Measurements from ENCODE around the gene BPIFA1. TPM values are rescaled to one million over a fixed set of nuclear protein-coding genes. Genes with fewer than 3 reads are reported as not detected.
A peak's percentile ranks its signal among the peaks of the same experiment; 100 is the strongest.

BPIFA1 gene
- total RNA-seq, 2 experiments from 2014 or later, result not detected

DNA sequence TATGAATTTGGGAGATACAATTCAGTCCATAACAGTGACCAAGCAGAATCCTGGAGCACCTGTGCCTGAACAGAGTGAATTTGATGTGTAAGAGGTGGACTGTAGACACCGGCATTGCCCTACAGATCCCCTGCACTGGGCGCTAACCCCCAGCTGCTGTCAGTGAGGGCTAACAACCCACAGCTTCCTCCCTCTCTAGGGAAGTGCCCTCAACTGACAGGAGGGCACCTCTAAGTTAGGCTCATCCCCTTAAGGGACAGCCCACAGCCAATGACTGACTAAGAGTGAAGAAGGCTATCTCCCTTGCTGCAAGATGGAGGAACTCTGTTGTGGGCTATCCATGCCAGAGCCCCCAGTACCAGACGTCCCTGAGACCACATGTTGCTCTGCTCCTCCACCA, 31.9 kb downstream of the BPIFA1 start:
- no peak for DNase-seq
- Mint-ChIP-seq H3K27me3 (peaks cover 17% of the 10 kb centered on the region), H3K4me1 (no peaks in the 10 kb centered on the region), H3K9me3 (ENCODE audit: low read depth) (no peaks in the 10 kb centered on the region), H3K27ac (no peak overlapping the region), H3K4me3 (no peak overlapping the region), H3K36me3 (ENCODE audit: low read depth) (no peaks in the 10 kb centered on the region)
- intact Hi-C loops (cut with DNase I, micrococcal nuclease), result no loop called here
- CTCF ChIA-PET, result interaction anchor here (0.6 kb wide), 1 partner anchor 798 kb away, joined by 3 read pairs; no protein-coding TSS in a partner anchor
- POLR2A ChIA-PET, result no interaction called here
- no peak for ATAC-seq

DNA sequence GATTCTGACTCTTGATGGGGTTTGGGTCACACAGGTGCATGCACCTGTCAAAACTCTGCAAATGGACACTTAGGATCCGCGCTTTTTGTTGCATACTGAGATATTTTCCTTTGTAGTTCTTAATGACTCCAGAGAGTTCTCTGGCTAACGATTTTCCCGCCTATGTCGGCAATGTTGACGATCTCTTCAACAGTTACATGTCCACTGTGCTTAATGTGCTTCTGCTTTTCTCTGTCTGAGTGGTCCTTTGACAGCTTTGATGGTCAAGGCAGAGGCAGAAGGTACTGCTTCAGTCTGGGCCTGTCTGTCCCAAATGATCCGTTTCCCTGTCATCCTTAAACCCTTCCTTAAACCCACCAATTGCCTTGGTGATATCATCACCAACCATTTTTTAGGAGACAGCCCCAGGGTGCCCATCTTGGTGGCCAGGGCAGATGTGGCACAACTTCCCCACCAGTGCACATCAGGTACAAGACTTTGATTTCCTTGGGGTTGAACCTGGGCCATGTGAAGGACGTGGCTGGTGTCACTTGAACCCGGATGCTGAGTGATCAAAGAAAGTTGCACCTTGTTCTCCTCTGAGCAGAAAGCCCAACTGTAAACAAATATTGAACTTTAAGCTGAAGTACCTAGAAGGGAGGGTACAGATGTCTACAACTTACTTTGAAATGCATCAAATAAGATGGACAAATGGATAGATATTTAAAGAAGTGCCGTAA, 36.5 kb downstream of the BPIFA1 start:
- ATAC-seq, result no peak
- intact Hi-C loops (cut with DNase I, micrococcal nuclease), result loop anchor here in 1 of 2 experiments (10.0 kb wide), 1 partner anchor 58 kb away; the partner anchor contains the start of gene BPIFA3
- CTCF ChIA-PET, result no interaction called here

DNA sequence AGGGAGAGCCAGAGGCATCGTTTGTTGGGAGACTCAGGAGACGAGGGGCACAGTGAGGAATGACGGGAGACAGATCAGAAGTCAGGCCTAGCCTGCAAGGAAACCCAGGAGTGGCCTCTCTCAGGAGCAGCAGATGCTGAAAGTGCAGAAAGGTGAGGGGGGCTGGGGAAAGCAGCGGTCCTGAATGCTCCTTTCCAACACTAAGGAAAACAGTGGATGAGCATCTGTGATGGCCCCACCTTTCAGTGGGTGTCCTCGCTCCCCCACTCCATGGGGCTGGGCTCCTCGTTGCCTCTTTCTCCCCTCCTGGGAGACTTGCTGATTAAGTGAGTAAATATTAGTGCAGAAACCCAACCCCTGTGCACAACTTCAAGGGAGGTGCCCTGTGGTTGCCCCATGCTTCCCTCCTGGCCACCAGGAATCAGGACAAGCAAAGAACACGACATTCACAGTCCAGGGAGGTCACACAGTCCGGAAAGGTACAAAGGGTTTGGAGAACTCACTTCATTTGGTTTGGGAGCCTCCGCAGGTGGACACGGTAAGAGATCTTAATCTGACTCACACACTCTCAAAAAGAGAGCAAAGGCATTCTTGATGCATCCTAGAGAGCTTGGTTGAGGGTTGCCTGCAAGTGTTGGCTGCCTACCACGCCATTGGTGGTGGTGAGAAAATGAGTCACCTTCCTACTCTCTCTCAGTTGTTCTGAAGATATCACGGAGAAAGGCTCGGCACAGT, 37.5 kb downstream of the BPIFA1 start:
- Mint-ChIP-seq H3K27me3 (peaks cover 10% of the 10 kb centered on the region), H3K27ac (no peak overlapping the region), H3K9me3 (ENCODE audit: low read depth) (no peaks in the 10 kb centered on the region), H3K4me1 (no peaks in the 10 kb centered on the region), H3K4me3 (no peak overlapping the region), H3K36me3 (ENCODE audit: low read depth) (no peaks in the 10 kb centered on the region)
- CTCF ChIA-PET, result interaction anchor here (0.5 kb wide), 1 partner anchor 8 kb away, joined by 3 read pairs; no protein-coding TSS in a partner anchor
- POLR2A ChIA-PET, result interaction anchor here (0.6 kb wide), 1 partner anchor 563 kb away, joined by 6 read pairs; no protein-coding TSS in a partner anchor
- ATAC-seq (peak; percentile 91), DNase-seq (peak; percentile 47)
- intact Hi-C loops (cut with DNase I, micrococcal nuclease), result loop anchor here in 1 of 2 experiments (10.0 kb wide), 1 partner anchor 58 kb away; the partner anchor contains the start of gene BPIFA3

More for the DNA sequence above, 36.5 kb downstream of the BPIFA1 start:
- H3K4me3 Mint-ChIP-seq, result no peak overlapping the region
- no peaks in the 10 kb centered on the region for H3K36me3 Mint-ChIP-seq (ENCODE audit: low read depth)
- POLR2A ChIA-PET, result no interaction called here
- H3K27me3 Mint-ChIP-seq, result peaks cover 12% of the 10 kb centered on the region
- no peak for DNase-seq
- H3K9me3 Mint-ChIP-seq (ENCODE audit: low read depth), result no peaks in the 10 kb centered on the region
- H3K27ac Mint-ChIP-seq, result no peak overlapping the region
- H3K4me1 Mint-ChIP-seq, result no peaks in the 10 kb centered on the region

DNA sequence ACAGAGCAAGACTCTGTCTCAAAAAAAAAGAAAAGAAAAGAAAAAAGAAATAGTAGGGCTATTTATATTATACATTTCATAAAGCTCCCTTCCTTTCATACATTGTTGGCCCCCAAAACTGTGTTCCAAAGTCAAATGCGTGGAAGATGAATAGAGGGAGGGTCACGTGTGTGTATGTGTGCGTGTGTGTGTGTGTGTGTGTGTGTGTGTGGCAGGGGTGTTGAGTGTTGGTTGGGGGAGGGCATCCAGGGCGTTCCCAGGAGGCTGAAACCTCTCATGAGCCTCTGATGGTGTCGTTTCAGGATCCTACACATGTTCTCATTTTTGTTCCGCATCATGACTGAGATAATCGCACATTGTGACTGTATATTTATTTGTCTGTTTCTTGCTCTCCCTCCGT, 39.4 kb downstream of the BPIFA1 start:
- POLR2A ChIA-PET, result no interaction called here
- Mint-ChIP-seq H3K4me3 (no peak overlapping the region), H3K36me3 (ENCODE audit: low read depth) (no peaks in the 10 kb centered on the region), H3K9me3 (ENCODE audit: low read depth) (no peaks in the 10 kb centered on the region), H3K27me3 (peaks cover 7% of the 10 kb centered on the region), H3K27ac (no peak overlapping the region), H3K4me1 (no peaks in the 10 kb centered on the region)
- DNase-seq (no peak), ATAC-seq (no peak)
- intact Hi-C loops (cut with DNase I, micrococcal nuclease), result loop anchor here in 1 of 2 experiments (10.0 kb wide), 1 partner anchor 60 kb away; the partner anchor contains the start of gene BPIFA3
- CTCF ChIA-PET, result interaction anchor here (1.1 kb wide), 1 partner anchor 12 kb away, joined by 3 read pairs; no protein-coding TSS in a partner anchor

DNA sequence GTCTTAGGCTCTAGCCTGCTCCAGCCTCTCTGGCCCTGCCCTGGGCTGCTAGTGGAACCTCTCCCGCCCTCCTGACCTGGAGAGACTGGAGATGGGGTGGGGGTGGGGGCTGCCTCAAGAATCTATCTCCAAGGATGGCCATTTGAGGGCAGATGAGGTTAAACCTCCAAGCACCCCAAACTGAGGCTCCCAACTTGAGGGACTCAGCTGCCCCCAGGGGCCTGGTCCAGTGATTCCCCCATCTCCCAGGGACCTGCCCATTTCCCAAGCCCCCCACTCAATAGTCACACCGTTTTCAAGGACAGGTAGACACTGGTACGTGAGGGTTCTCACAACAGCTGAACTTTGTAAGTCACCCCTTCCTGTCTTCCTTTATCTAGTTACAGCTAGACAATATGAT, 40.1 kb downstream of the BPIFA1 start:
- Mint-ChIP-seq H3K27me3 (peaks cover 4% of the 10 kb centered on the region), H3K9me3 (ENCODE audit: low read depth) (no peaks in the 10 kb centered on the region), H3K4me3 (no peak overlapping the region), H3K36me3 (ENCODE audit: low read depth) (no peaks in the 10 kb centered on the region), H3K4me1 (no peaks in the 10 kb centered on the region), H3K27ac (no peak overlapping the region)
- ATAC-seq (no peak), DNase-seq (no peak)
- intact Hi-C loops (cut with DNase I, micrococcal nuclease), result loop anchor here in 1 of 2 experiments (10.0 kb wide), 1 partner anchor 61 kb away; the partner anchor contains the start of gene BPIFA3
- POLR2A ChIA-PET, result no interaction called here
- CTCF ChIA-PET, result interaction anchor here (1.1 kb wide), 1 partner anchor 11 kb away, joined by 3 read pairs; no protein-coding TSS in a partner anchor

DNA sequence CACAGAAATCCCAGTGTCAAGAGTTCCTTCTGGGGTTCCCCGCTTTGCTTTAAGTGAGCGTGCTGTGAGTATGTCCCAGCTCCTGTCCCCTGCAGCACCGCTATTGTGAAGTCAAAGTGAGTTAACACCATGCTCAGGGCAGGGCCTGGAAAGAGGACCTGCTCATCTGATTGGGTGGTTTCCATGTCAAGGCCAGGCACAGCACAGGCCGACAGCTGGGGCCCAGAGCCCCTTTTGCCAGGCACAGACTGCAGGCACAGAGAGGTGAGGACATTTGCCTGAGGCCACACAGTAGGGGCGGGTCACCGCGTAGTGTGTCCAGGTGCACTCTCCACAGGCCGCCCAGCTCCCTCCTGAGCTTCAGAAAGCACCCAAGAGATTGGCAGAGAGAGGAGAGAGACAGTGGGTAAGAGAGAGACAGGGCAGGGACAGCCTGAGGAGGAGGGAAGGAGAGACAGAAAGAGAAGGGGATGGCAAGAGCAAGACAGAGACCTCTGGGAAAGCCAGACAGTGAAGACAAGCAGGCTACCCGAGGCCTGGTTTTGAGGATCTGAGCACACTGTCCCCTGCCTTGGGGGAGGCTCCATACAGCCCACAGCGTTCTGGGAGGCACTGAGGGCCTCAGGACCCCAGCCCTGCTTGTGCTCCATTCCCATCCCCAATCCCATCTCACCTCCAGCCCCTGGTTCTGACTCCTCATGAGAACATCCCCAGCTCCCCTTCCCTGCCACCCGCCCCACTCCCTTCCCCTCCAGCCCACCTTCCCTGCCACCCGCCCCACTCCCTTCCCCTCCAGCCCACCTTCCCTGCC, 40.7 kb downstream of the BPIFA1 start:
- intact Hi-C loops (cut with DNase I, micrococcal nuclease), result loop anchor here in 1 of 2 experiments (10.0 kb wide), 1 partner anchor 62 kb away; the partner anchor contains the start of gene BPIFA3
- ATAC-seq (no peak), DNase-seq (no peak)
- ChIA-PET POLR2A (no interaction called here), CTCF (no interaction called here)
- no peak overlapping the region for H3K27ac Mint-ChIP-seq
- no peaks in the 10 kb centered on the region for H3K9me3 Mint-ChIP-seq (ENCODE audit: low read depth)
- H3K4me1 Mint-ChIP-seq, result no peaks in the 10 kb centered on the region
- H3K27me3 Mint-ChIP-seq, result peaks cover 2% of the 10 kb centered on the region
- no peaks in the 10 kb centered on the region for H3K36me3 Mint-ChIP-seq (ENCODE audit: low read depth)
- no peak overlapping the region for H3K4me3 Mint-ChIP-seq

DNA sequence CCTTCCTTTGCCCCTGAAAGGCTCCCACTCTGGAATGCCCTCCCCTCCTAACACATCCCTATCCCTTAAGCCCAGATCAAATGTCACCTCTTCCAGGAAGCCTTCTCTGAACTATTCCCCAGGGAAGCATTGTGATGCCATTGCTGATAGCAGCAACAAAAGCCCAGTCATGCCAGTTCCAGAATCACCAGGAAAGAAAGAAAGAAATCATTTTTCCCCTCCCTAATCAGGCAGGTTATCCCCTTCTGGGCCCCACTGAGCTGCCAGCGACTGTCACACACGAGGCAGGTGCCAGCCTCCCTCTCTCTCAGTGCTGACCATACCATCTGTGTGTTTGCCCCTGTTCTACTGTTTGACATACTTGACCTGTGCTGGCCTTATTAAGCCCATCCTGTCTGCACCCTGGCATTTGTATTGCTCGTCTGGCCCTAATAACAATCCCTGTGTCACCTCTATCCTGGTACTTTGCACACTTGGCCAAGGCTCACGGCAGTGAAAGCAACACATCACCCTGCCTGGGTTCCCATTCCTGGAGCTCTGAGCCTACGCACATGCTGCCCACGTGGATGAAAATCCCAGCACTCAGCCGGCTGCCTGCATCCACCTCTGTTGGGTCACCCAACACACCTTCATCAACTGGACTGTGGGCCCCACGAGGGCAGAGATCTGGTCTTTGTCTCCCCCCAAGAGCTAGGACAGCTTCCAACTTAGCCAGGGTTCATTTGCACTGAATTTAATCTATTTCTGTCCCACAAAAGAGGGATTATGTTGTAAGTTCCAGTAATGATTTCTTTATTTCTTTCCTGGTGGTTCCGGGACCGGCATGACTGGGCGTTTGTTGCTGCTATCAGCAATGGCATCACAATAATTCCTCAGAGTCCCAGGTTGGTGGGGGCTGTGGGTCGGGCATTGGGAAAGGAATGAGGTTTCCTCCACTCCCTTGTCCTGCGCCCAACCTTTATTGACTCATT, 42.0 kb downstream of the BPIFA1 start:
- H3K9me3 Mint-ChIP-seq (ENCODE audit: low read depth), result no peaks in the 10 kb centered on the region
- ChIA-PET POLR2A (no interaction called here), CTCF (interaction anchor here (0.8 kb wide), 1 partner anchor 421 kb away, joined by 3 read pairs; no protein-coding TSS in a partner anchor)
- no peak overlapping the region for H3K4me3 Mint-ChIP-seq
- H3K27ac Mint-ChIP-seq, result no peak overlapping the region
- DNase-seq (no peak), ATAC-seq (no peak)
- intact Hi-C loops (cut with DNase I, micrococcal nuclease), result loop anchor here in 1 of 2 experiments (10.0 kb wide), 1 partner anchor 63 kb away; the partner anchor contains the start of gene BPIFA3
- no peaks in the 10 kb centered on the region for H3K4me1 Mint-ChIP-seq
- no peaks in the 10 kb centered on the region for H3K36me3 Mint-ChIP-seq (ENCODE audit: low read depth)
- peaks cover 2% of the 10 kb centered on the region for H3K27me3 Mint-ChIP-seq

DNA sequence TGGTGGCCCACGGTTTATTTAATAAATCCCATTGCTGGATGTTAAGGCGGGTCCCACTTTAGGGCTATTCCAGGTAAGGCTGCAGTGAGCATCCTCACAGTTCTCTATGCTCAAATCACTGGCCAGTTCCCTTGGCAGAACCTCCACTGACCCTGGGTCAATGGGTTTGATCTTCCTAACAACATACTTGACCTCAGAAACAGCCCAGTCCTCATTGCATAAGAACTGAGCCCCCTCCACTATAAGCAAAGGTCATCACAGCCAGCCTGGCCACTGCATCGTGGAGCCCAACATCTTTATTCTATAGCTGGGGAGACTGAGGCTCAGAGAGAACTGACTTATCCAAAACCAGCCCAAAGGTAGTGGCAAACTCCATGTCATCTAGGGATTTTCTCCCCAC, 42.9 kb downstream of the BPIFA1 start:
- no peak for ATAC-seq
- intact Hi-C loops (cut with DNase I, micrococcal nuclease), result loop anchor here in 1 of 2 experiments (10.0 kb wide), 1 partner anchor 64 kb away; the partner anchor contains the start of gene BPIFA3

DNA sequence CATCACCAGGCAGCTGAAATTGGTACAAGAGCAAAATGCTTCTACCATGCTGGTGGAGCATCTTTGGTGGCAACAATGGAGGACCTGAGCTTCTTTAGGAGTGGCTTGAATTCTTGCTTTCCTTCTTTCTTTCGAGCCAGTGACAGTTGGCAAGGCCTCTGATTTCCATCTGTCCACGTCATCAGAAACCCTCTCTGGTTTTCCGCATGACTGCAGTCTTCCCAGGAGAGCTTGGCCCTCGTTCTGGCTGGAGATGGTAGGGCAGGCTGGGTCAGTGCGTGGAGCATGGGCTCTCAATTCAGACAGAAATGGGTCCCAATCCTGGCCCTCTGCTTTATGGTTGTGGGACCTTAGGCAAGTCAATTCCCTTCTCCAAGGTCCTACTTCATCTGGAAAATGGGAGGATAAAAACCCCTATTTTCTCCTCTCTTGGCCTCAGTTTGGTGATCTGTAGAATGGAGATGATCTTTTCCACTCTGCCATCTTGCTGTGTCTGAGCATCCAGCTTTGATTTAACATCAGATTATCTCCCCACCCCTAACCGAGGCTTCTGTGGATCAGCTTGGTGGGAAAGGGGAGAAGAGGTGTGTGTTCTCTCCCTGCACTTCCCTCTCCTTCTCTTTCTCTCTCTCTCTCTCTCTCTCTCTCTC, 43.6 kb downstream of the BPIFA1 start:
- peaks cover 2% of the 10 kb centered on the region for H3K27me3 Mint-ChIP-seq
- H3K9me3 Mint-ChIP-seq (ENCODE audit: low read depth), result no peaks in the 10 kb centered on the region
- ATAC-seq, result no peak
- intact Hi-C loops (cut with DNase I, micrococcal nuclease), result loop anchor here in 1 of 2 experiments (10.0 kb wide), 1 partner anchor 65 kb away; the partner anchor contains the start of gene BPIFA3
- DNase-seq, result no peak
- no peaks in the 10 kb centered on the region for H3K4me1 Mint-ChIP-seq
- POLR2A ChIA-PET, result no interaction called here
- CTCF ChIA-PET, result no interaction called here
- no peak overlapping the region for H3K4me3 Mint-ChIP-seq
- H3K27ac Mint-ChIP-seq, result no peak overlapping the region
- no peaks in the 10 kb centered on the region for H3K36me3 Mint-ChIP-seq (ENCODE audit: low read depth)

More for the DNA sequence above, 42.9 kb downstream of the BPIFA1 start:
- no peak for DNase-seq
- Mint-ChIP-seq H3K4me3 (no peak overlapping the region), H3K27ac (no peak overlapping the region), H3K4me1 (no peaks in the 10 kb centered on the region), H3K9me3 (ENCODE audit: low read depth) (no peaks in the 10 kb centered on the region), H3K36me3 (ENCODE audit: low read depth) (no peaks in the 10 kb centered on the region), H3K27me3 (peaks cover 2% of the 10 kb centered on the region)
- POLR2A ChIA-PET, result no interaction called here
- CTCF ChIA-PET, result no interaction called here

All from activated CD4-positive, alpha-beta T cell treated with anti-CD3 and anti-CD28 coated beads for 36 hours (primary cell).